SK-N-MC (cell line): ENCODE results near the gene FOS.

ENCODE experiments used
- DNase-seq: peaks from one replicate; pipeline ENCODE4 v3.0.0-alpha.2; 2011; ENCODE audit warnings: low read depth, low spot score
- H3K27ac ChIP-seq: fragments of 200-600 bp; sonication (generic); 2 replicates; pipeline ENCODE4 v1.5.1; 2016; ENCODE audit warnings: mixed run types
- H3K36me3 ChIP-seq: fragments of 200-600 bp; sonication (generic); 2 replicates; pipeline ENCODE4 v1.6.1; 2017; ENCODE audit warnings: antibody characterized with exemption, low read length, mixed read lengths; ENCODE audit not compliant: insufficient read depth
- H3K4me3 ChIP-seq: fragments of 200-600 bp; sonication (generic); 2 replicates; pipeline ENCODE4 v1.5.1; 2016
- H3K9ac ChIP-seq: fragments of 200-600 bp; sonication (generic); 2 replicates; pipeline ENCODE4 v1.8.0; 2017; ENCODE audit warnings: mixed run types, mixed read lengths; ENCODE audit not compliant: insufficient read length
- H3K9me3 ChIP-seq: fragments of 200-600 bp; sonication (generic); 2 replicates; pipeline ENCODE4 v1.6.1; 2017; ENCODE audit warnings: low read depth, mild to moderate bottlenecking, antibody characterized with exemption, low read length, moderate library complexity, mixed read lengths
- EZH2 ChIP-seq: fragments of 200-600 bp; sonication (generic); IDR thresholded peaks from one replicate; pipeline ENCODE4 v1.6.1; 2017; ENCODE audit warnings: antibody characterized with exemption
- FOXP2 ChIP-seq: optimal IDR thresholded peaks from 2 replicates; pipeline ENCODE3; 2011; ENCODE audit warnings: mild to moderate bottlenecking, moderate library complexity; ENCODE audit not compliant: insufficient read depth; ENCODE audit errors: extremely low read length, control extremely low read depth
- POLR2AphosphoS5 ChIP-seq: IDR thresholded peaks from 2 replicates; pipeline ENCODE4 v1.6.1; 2012; ENCODE audit warnings: mild to moderate bottlenecking, low read depth, low read length, borderline replicate concordance

The FOS gene

DNA sequence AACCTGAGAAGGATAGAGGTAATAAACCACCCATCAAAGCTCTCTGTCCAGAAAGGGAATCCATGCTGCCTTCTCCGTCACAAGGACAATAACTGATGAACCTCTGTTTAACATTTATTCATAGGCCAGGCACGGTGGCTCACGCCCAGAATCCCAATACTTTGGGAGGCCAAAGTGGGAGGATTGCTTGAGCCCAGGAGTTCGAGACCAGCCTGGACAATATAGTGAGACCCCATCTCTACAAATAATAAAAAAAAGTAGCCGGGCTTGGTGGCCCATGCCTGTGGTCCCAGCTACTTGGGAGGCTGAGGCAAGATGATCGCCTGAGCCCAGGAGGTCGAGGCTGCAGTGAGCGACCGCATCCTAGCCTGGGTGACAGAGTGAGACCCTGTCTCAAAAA is 7.1 kb upstream of the FOS start:
- H3K27ac ChIP-seq = no peak overlapping the region
- no peak overlapping the region for H3K9ac ChIP-seq
- TF ChIP-seq FOXP2 = no peak
- no peak for TF ChIP-seq EZH2
- no peak for TF ChIP-seq POLR2AphosphoS5
- no peak for DNase-seq
- H3K4me3 ChIP-seq = no peak overlapping the region
- no peaks in the 10 kb centered on the region for H3K36me3 ChIP-seq
- no peaks in the 10 kb centered on the region for H3K9me3 ChIP-seq

DNA sequence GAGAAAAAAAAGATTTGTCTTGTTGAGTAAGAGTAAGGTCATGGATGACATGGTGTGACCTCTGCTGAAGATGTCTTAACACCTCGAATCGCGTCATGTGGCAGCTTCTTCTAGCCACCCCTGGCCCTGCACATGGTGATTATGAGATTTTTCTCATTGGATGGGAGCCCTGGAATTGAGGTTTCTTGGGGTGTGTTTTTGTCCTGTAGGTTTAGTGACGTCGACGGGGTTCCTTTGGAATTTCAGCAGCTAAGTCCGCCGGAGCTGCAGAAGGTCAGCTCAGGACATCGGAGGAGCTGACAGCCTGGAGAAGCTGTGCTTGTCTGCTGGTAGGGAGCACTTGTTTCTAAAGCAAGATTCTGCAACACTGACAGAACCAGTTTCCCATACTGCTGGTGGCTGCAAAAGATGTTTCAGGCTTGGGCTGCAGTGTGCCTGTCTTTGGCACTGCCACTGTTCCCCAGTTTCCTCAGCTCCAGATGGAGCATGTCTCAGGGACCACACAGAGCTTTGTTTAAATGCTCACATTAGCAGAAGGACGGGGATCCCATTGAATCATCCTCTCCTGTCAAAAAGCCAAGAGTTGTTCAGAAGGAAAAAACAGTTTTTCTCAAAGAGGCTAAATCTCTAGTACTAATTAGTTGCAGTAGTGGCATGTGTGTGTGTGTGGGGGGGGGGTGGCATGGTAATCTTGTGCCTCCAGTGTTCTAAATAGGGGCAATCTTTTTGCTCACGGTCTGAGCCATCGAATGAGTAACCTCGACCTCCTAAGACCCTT is 5.2 kb upstream of the FOS start:
- TF ChIP-seq EZH2 (no peak), FOXP2 (no peak), POLR2AphosphoS5 (no peak)
- Histone ChIP-seq H3K4me3 (peak overlapping the region; percentile 5; the same call in 1 of the 2 replicates), H3K9ac (peak overlapping the region; percentile 3), H3K9me3 (no peaks in the 10 kb centered on the region), H3K36me3 (no peaks in the 10 kb centered on the region), H3K27ac (peak overlapping the region; percentile 42; the same call in 1 of the 2 replicates)
- DNase-seq = no peak

DNA sequence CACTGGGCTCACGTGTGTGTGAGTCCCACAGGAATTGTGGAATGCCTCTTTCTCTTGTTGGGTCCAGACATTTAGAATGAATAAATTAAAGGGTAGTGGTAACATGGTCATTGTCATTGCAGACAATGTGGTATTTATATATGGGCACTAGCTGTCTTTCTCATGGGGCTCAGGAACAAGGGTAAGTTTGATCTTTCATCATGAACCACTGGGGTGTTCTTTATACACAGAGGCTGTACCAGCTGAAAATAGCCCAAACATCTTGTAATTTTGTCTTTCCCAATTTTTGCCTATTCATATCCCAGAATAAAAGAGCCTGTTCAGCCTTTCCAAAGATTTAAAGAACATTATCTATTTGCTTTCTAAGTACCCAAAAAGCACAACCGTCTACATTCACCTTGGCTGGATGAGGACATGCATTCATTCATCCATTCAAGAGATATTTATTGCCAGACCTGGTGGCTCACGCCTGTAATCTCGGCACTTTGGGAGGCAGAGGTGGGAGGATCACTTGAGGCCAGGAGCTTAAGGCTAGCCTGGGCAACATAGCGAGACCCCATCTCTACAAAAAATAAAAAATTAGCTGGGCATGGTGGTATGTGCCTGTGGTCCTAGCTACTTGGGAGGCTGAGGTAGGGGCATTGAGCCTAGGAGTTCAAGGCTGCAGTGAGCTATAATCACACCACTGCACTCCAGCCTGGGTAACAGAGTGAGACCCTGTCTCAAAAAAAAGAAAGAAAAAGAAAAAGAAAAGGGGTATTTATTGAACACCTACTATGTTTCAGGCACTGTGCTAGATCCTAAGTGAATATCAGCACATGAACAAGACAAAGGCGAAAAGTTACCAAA is 4.4 kb upstream of the FOS start:
- no peak overlapping the region for H3K9ac ChIP-seq
- H3K27ac ChIP-seq = peak overlapping the region; percentile 42; the same call in 1 of the 2 replicates
- H3K9me3 ChIP-seq = no peaks in the 10 kb centered on the region
- no peaks in the 10 kb centered on the region; the same call in 1 of the 2 replicates for H3K36me3 ChIP-seq
- TF ChIP-seq FOXP2 = no peak
- TF ChIP-seq POLR2AphosphoS5 = no peak
- no peak for TF ChIP-seq EZH2
- H3K4me3 ChIP-seq = no peak overlapping the region
- no peak for DNase-seq

DNA sequence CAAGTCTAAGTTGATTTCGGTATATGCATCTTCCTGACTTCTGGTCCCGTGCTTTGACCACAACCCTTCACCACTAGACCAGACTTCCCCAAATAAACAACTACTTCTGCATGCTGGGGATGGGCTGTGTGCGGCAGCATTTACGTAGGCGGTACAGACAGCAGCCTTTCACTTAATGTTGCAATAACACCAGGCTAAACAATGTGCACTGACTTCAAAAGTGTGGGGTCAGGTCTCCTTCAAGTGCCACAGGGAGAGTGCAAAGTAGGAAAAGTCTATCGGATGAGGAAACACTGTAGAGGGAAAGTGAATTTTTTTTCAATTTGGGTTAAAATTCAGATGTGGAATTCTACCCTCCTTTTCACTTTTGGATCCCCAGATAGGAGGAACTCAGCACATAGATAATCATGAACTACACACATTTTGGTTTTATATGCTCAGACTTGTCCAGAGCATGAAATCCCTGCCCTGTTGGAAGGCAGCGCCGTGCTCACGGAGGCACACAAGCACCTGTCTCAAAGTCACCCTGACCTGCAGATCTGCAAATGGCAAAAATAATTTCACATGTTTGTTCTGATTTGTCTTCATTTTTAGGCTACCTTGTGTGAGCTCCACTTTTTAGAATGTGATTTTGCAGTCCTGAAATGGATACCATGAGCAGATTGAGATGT is 3.6 kb upstream of the FOS start:
- Histone ChIP-seq H3K36me3 (peaks cover 6% of the 10 kb centered on the region), H3K9ac (no peak overlapping the region), H3K4me3 (no peak overlapping the region), H3K9me3 (no peaks in the 10 kb centered on the region), H3K27ac (no peak overlapping the region)
- DNase-seq = no peak
- TF ChIP-seq POLR2AphosphoS5 = no peak
- no peak for TF ChIP-seq EZH2
- no peak for TF ChIP-seq FOXP2

DNA sequence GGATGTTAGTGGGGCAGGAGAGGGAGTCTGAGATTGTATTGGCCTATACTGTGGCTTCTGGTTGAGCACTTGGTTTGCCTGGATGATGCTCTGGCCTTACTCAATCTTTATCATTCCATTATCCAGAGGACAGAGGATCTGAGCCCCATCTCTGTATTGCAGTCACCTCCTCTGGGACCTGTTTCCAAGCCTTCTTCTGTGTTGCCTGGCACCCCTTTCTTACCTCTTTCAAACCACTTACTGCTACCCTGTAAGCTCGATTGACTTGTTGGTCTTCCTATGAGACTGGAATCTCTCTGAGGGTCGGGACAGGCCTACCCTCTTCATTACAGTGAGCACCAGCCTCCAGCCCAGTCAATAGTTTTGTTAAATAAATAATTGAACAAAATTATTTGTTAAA is 3.0 kb upstream of the FOS start:
- H3K36me3 ChIP-seq = peaks cover 12% of the 10 kb centered on the region
- H3K9ac ChIP-seq = no peak overlapping the region
- no peak overlapping the region for H3K4me3 ChIP-seq
- H3K9me3 ChIP-seq = no peaks in the 10 kb centered on the region
- H3K27ac ChIP-seq = no peak overlapping the region
- DNase-seq = no peak
- TF ChIP-seq POLR2AphosphoS5 = no peak

DNA sequence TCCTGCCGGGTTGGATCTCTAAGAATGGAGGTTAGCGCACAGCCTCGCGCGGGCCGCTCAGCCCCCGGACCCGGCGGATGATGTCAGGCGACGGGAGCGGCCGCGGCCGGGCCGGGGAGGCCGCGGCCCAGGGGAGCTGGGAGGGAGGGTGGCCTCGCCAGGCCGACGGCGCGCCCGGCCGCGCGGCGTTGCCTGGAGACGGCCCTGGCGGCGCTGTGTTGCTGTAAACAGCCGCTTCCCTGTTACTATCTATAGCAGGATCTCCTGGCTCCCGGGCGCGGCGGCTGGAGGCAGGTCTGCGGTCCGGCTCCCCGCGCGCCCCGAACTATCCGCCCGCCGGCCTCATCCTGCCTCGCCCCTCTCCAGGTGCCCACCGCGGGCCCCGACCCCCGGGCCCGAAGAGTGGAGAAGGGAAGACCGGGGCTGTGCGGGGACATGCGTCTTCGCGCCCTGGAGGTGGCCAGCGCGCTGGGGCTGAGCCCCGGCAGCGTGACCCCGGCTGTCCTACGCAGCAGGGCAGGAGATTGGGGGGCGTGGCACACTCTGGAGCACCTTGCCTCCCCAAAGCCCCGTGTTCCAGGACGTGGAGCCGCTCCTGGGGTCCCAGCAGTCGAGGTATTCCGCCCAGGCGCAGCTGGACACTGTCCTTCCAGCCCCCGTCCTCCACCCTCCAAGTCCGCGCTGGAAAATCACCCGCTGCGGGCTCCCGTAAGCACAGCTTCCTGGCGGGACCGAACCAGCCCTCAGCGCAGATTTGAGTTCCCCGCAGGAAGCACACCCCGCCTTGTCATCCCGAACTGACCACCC is 1.4 kb upstream of the FOS start:
- Histone ChIP-seq H3K4me3 (peak overlapping the region; percentile 98), H3K36me3 (peaks cover 28% of the 10 kb centered on the region), H3K9me3 (no peaks in the 10 kb centered on the region), H3K9ac (peak overlapping the region; percentile 74), H3K27ac (no peak overlapping the region)
- DNase-seq = no peak
- TF ChIP-seq EZH2 (no peak), FOXP2 (no peak), POLR2AphosphoS5 (no peak)

DNA sequence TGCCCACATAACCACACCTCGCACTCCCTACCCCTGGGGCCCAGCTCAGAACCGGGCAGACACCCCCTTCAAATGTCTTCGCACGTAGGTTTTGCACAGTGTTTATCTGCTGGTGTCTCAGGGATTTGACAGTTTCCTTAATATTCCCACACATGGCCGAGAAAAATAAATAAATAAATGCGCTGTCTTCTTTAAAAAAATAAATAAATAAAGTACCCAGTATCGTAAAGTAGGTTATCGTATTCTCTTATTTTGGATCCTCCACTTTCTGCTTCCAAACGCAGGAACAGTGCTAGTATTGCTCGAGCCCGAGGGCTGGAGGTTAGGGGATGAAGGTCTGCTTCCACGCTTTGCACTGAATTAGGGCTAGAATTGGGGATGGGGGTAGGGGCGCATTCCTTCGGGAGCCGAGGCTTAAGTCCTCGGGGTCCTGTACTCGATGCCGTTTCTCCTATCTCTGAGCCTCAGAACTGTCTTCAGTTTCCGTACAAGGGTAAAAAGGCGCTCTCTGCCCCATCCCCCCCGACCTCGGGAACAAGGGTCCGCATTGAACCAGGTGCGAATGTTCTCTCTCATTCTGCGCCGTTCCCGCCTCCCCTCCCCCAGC is 710 bp upstream of the FOS start:
- DNase-seq = no peak
- Histone ChIP-seq H3K9me3 (no peaks in the 10 kb centered on the region), H3K9ac (peak overlapping the region; percentile 74), H3K27ac (peak overlapping the region; percentile 83), H3K36me3 (peaks cover 30% of the 10 kb centered on the region), H3K4me3 (peak overlapping the region; percentile 98)
- no peak for TF ChIP-seq EZH2
- TF ChIP-seq POLR2AphosphoS5 = no peak
- TF ChIP-seq FOXP2 = no peak
